ENCODE measurements around the gene KLK13.

GRCh38 chr19:51024924-51025323, 40.0 kb downstream of the KLK13 start:
- no peak for TF ChIP-seq CTCF (IDR thresholded peaks at IDR 0.05)
- no peak for TF ChIP-seq EZH2phosphoT487 (IDR thresholded peaks at IDR 0.05)
- TF ChIP-seq EZH2 (IDR thresholded peaks at IDR 0.05) = no peak

Data from neural progenitor cell (in vitro differentiated cells).